NCI-H2227 (cell line): Measurements from ENCODE around the gene EYA2.
A peak's percentile ranks its signal among the peaks of the same experiment; 100 is the strongest.

Source experiments
- DNase-seq: peaks from one replicate; lab custom pipeline; 2025; ENCODE audit not compliant: unreplicated experiment; lab: John Stamatoyannopoulos, UW

The EYA2 gene

DNA sequence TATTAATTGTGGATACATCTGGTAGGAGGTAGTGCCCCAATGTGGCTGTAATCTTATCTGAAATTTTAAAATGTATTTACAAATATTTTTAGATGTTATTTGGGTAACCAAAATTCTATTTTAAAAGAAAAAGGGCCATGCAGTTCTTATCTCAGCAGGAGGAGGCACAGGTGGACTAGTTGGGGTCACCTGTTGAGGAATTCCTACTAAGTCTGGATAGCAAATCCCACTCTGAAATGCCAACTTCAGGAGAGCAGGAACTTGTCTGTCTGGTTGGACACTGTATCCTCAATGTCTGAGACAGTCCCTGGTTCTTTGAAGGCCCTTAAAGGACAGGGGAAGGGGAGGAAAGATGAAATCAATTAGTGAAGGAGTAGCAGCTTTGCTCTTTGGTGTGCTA, 82.6 kb downstream of the EYA2 start:
- DNase-seq = no peak

DNA sequence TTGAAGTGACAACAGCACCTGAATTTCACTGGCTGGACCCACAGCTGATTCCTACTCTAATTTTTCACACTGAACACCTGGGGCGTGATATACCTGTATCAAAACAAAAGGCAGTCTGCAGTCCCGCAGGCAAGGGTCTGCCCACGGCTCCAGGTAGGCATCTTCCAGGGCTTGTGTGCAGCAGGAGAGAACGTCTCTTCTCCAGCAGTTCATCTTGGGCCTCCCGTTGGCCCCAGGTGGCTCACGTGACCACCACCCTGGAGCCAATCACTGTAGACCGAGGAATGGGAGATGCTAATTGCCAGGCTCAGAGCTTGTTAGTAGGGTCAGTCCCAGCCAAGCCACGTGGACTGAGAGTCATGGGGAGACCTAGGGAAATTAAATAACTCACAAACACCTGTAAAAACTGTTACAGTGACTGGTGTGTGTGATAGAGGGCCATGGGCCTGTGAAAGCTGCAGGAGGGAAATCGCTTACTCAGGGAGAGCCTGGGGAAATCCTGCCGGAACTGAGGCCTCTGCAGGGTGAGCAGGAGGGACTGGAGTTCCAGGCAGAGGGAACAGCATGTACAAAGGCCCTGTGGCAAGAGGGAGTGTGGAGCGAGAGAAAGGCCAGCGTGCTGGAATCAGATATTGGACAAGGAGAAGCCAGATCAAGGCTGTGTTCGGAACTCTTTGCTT, 83.4 kb downstream of the EYA2 start:
- no peak for DNase-seq

DNA sequence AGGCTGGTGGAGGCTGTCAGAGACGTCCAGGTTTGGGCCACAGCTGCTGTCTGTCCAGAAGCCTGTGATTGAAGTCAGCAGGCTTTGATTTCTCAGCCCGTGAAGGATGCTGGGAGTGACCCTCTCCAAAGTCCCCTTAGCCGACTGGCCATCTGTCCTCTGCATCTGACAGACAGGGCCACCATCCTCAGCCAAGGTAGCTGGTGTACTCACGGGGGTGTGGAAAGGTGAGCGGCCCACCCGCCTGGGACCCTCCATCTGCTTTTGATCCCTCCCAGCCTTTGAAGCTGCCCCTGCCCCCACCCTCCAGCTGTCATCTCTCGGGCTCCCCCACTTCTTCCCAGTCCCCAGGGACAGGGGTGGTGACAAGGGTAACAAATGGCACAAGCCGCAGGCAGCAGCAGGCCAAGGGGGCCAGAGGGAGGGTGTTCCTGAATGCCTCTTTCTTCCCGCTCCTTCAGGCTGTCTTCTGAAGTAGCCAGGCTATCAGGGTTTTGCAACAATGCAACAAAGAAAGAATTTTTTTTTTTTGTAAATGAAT, 84.4 kb downstream of the EYA2 start:
- no peak for DNase-seq

DNA sequence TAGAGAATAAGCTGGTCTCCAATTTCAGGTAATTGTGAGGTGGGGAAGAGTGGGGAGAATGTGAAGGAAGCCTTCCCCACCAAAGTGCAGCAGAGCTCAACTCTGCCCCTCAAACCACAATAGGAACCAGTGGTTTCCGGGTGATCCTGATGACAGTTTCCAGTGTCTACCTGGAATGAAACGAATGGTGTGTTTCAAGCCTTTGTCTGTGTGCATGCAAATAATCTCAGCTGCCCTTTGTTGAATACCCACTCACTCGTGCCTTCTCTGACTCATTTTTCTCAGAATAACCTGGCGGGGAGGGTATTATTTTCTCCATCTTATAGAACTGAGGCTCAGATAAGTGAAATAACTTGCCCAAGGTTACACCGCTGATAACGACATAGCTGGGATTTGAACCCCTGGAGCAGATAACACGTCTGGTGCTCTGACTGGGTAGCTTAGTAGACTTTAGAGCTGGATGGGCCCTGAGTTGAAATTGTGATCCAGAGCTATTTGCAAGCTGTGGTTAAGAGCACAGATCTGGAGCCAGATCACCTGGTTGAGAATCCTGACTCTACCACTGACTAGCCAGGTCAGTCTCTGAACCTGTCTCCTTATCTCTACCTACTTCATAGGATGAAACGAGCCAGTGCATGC, 85.1 kb downstream of the EYA2 start:
- no peak for DNase-seq

DNA sequence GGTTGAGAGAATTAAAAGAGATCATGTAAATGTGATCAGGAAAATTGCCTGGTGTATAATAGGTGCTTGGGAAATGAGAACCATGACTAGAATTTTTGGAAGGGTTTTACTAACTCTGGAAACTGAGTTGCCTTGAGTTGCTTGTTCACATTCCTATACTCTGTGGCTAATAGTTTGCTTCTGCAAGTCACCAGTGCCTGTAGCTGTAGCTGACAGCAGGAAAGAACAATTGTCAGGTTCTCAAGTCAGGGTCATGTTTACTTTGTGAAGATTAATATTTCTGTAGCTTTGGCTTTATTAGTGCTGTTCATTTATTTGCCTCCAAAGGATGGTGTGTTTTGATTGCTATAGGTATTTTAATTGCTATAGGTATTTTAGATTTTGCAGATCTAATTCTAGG, 86.5 kb downstream of the EYA2 start:
- DNase-seq = no peak

DNA sequence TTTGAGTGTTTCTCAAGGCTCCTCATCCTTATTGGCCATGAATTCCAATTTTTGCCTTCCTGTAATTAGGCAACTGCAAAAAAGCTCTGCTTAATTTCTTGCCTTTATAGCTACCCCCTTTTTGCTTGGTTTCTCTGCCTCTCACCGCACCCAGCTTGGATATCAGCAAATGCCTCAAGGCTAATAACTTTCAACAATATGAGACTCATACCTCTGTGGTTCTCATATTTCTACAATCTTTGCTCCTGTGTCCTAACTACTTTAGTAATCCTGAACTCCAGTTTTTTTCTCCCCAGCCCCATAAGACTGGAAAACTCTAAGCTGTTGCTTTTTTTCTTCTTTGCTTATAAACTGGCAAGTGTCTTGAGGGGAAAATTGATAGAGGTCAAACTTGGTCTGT, 88.8 kb downstream of the EYA2 start:
- no peak for DNase-seq

DNA sequence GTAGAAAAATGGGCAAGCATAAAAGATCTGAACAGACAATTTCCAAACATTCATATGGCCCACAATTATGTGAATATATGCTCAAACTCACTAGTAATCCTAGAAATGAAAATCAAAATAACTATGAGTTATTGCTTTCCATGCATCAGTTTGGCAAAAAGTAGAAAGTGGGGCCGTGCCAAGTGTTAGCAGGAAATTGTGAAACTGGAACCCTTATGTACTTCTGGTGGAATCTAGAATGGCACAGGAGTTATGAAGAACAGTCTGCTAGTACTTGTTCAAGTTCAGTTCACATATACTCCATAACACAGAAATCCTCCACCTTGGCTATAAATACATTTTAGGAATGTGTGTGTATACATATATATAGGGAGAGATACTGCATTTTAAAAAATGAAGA, 89.8 kb downstream of the EYA2 start:
- DNase-seq = no peak

DNA sequence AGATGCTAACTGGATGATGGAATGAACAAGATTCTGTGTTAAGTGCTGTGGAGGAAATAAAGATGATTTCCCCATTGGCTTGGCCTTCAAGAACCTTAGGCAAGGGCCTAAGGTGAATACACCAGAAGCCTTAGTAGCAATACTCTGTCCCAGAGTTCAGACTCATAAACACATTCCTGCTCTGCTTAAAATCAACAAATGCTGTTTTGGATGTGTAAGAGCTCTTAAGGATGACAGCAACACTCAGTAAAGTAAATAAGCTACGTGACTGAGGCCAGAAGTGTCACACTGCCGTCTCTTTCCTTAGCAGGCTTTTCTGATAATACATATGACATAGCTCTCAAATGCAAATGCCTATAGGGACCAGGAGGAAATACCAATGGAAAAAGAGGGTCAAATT, 90.6 kb downstream of the EYA2 start:
- no peak for DNase-seq

DNA sequence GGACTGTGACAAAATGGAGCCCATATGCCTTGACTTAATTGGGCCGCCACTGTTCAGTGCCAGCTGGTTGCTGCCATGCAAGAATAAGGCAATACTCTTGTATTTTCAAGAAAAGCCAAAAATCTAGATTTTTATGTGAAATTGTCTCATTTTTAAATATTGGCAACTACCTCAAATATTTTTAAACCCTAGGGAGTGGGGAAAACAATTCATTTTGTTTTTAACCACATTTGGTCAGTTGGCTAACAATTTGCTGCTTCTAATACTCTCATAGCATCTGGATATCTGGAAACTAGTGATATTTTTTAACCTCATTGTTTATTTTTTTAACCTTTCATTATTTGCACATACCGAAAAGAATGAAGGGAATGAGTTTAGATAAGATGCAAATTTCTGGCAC, 91.0 kb downstream of the EYA2 start:
- no peak for DNase-seq

DNA sequence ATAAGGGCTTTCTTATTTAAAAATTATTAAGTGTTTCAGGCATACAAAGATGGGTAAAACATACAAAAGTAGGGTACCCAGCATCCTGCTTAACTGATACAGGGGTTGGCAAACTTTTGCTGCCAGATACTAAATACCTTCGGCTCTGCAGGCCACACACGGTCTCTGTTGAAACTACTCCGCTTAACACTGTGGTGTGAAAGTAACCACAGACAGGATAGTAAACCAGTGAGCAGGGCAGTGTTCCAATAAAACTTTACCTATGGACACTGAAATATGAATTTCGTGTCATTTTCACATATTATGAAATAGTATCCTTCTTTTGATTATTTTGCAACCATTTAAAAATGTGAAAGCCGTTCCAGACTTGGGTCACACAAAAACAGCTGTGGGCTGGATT, 92.4 kb downstream of the EYA2 start:
- no peak for DNase-seq

DNA sequence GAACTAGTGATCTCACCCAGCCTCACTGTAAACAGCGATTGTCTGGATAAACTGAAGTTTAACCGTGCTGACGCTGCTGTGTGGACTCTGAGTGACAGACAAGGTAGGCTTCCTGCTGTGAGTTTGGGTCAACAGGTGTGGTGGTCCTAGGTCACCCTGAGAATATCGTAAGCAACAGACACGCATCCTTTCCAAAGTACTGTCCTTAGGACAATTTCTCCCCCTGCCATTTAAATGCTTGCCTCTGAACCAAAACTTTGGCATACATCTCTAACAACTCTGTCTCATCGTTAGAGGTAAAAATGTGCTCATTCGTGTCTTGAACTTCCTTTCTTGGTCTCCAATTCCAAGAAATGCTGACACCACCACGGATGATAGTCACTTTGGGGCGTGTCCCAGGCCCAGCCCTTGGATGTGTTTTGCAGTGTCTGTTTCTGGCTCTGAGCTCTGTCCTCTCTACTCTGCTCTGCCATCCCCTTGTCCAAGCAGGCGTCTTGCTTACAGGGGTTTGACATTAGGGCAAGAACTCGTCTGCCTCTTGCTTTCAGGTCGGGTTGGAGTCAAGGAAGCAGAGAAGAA, 95.5 kb downstream of the EYA2 start:
- DNase-seq = no peak

DNA sequence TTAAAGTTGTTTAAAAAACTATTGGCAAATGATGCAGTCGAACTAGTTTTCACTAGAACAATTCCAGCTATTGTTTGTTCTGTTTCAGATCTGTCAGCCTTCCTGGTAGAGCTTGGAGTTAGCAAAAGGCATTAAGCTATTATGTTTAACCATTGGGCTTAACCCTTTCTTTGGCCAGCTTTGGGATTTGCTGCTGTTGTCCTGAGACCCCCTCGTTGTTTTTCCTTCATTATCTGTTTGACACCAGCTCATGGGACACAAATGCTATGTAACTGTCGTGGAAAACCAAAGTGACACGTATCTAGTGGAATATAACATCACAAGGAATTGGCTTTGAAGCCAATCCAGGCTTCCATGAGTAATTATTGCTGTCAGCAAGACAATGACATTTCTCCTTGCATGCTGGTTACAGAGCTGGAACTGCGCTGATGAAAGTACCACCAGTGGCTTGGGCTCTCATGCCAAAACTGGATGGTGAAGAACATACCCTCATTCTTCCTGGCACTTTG, 96.0 kb downstream of the EYA2 start:
- no peak for DNase-seq

DNA sequence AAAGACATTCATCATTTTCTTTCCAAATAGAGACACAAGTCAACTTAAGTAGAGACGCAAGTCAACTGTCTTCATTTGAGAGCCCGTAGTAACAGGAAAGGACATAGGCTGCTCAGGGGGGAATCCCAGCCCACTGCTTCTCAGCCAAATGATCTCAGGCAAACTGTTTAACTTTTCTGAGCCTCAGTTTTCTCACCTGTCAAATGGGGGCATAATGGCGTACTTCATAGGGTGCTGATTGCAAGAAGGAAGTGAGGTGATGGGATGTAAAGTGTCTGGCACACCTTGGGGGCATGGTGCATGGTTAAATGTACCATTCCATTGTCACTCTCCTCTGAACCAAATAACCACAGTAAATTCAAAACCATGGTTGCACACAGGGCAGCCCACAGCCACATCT, 96.5 kb downstream of the EYA2 start:
- no peak for DNase-seq

DNA sequence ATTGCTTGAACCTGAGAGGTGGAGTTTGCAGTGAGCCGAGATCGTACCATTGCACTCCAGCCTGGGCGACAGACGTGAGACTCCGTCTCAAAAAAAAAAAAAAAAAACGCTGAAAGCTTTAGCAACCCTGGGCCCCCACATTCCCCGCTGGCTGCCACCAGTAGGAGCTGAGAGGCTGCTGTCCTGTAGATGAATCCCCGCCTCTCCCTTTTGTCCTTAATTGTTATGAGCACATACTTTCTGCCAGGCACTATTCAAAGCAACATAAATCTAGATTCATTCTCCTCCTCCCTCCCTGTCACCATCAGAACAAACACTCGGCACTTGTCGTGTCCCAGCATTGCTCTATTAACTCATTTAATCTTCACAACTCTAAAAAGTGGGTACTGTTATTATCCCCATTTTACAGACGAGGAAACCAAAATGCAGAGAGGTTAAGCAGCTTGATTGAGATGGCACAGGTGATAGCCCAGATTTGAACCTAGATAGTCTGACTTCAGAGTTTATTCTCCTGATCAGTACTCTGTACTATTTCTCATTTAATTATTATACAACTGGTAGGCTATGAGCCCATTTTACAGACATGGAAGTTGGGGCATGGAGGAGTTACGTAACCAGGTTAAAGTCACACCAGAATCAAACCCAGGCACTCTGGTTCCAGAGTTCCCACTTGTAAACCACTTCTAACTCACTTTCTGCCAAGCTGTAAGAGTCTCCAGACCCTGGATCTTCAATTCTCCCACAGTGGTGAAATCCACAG, 97.4 kb downstream of the EYA2 start:
- peak; percentile 21 for DNase-seq

DNA sequence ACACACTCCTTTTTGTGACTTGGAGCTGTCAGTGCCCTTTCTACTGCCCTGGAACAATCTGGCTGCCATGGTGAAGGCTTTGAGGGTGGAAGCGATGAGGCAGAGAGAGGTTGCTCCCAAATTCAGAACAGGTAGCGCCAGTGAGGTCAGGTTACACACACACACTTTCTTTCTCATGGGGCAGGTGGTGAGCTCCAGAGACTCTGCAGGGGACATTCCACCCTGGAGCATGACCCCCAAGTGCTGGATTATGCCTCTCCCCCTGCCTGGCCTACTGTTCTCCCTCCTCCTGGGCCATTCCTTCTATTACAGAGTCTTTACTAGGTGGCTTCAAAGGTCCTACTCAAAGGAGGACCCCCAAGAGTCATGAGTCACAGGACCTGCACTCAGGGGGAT, 98.0 kb downstream of the EYA2 start:
- DNase-seq = no peak

DNA sequence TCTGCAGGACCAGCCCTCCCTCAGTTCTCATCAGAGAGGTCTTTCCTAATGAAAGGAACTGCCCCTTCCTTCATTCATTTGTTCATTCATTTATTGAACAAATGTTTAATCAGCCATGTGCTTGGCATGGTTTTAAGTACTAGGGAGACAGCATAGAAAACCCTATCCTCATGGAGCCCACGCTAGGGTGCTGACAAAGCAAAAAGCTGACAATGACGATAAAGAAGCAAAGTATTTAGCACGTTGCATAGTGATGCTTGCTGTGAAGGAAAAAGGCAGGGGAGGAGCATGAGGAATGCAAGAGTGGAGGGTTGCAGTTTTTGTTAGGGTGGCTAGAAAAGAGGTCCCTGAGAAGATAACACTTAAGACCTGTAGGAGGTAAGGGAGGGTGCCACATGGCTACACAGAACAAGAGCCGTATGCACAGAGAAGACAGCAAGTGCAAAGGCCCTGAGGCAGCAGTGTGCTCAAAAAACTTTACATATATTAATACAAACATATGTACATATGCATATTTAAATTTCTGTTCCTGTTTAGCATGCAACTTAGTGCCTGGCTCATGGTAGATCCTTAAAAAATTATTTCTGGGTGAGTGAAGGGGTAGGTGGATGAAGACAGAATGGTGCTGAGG, 98.9 kb downstream of the EYA2 start:
- DNase-seq = no peak

DNA sequence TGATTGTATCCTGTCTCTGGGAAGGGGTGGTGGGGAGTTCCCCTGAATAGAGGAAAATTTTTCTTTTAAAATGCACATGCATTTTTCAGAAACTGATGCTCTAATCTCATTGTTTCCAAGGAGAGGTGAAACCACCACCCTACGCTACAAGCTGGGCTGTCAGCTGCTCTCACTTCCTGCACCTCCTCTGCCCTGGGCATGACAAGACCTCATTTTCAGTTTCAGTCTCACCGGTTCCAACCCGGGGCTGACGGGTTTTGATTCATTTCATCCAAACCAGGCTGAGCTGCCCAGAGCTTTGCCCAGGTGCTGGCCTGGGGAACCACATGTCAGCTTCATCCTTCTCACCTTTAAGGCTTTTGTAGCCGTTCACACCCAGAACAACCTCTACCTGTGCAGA, 99.7 kb downstream of the EYA2 start:
- DNase-seq = no peak

DNA sequence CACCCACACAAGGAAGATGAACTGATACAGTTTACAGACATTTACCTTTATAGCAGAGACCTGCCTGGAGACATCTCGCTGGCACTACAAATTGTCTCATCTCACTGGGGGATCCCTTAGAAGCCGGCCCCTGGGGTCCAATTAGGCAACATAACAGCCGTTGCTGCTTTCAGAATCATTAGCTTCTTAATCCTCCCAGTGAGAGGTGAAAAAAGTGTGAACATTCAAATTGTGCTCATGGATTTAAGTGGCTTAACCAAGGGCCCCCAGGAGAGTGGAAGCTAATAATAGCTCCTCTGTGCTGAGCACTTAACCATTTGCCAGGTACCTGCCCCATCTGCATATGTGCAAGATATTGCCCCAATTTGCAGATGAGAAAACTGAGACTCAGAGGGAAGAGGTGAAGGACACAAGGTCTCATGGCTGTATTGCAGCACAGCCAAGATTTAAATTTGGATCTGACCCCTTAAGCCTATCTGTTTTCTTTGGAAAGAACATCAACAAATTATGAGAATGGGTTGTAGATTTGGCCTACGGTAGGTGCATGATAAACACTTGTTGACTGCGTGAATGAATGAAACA, 101.0 kb downstream of the EYA2 start:
- no peak for DNase-seq

DNA sequence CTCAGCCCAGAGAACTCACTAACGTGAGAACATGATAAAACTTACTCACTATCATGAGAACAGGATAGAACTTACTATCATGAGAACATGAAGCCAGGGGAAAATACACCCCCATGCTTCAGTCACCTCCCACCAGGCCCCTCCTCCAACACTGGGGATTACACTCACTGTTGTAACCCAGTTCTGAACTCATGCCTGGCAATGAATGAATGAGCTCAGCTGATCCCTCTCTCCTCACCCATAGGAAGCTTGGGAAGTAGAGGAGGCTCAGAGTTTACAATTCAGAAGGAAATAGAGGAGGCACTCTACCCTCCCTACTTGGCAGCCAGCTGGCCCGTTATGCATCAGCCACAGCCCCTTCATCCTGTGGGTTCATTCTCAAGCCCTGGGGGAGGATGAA, 102.5 kb downstream of the EYA2 start:
- no peak for DNase-seq

DNA sequence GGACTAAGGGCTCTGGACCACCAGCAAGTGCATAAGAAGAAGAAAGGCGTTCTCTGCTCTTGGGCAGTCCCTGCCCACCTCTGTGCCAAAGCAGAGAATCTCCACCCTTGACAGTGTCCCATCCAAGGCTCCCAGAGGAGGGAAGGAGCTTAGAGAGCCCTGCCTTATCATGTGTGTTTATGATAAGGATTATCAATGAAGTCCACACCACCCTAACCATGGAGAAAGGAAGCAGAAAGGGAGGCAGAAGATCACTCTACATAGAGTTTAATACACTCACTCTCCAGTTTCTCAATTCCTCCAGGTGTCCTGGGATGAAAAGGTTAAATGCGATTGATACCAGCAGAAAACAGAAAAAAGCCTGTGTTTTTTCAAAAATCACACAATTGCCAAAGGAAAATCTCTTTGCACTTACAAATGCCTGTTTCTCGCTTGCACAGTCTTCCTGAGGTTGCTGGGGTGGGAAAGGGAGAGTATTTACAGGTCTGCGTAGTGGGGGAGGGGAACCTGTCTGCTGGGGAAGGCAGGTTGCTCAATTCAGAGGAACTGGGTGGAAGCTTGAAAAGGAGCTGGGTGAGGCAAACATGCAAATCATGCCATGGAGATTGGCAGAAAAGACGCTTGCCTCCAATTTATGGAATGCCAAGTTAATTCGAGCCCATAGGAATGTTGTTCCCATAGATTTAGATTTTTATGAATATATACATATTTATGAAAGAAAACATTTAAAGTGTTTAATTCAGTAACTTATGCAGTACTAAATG, 104.0 kb downstream of the EYA2 start:
- no peak for DNase-seq
